Left lung (tissue), 10 donors: Measurements from ENCODE around the gene GYG1. TPM values are rescaled to one million over a fixed set of nuclear protein-coding genes. Genes with fewer than 3 reads are reported as not detected.
A peak's percentile ranks its signal among the peaks of the same experiment; 100 is the strongest.

Experiments
- ATAC-seq: fragments of 200-7000 bp; cut with Tn5 transposase; one replicate; pipeline ENCODE4 v1.9.1; 2020; ENCODE audit warnings: moderate library complexity
- DNase-seq, 4 donors: peaks; one replicate each; pipeline ENCODE4 v3.0.0-alpha.2; 2013 to 2020
- H3K27ac ChIP-seq, 2 donors: fragments of 200-600 bp; sonication (generic) in 1 of 2; one replicate each; pipeline versions ENCODE4 v1.5.0 to v1.8.0; 2020 to 2021
- H3K27me3 ChIP-seq, 2 donors: fragments of 200-600 bp; sonication (generic) in 1 of 2; one replicate each; pipeline versions ENCODE4 v1.5.0 to v1.8.0; 2020 to 2021
- H3K36me3 ChIP-seq, 2 donors: fragments of 200-600 bp; sonication (generic) in 1 of 2; one replicate each; pipeline versions ENCODE4 v1.5.0 to v1.8.0; 2020 to 2021
- H3K4me1 ChIP-seq, 2 donors: fragments of 200-600 bp; one replicate each; pipeline ENCODE4 v1.8.0; 2021
- H3K4me3 ChIP-seq, 2 donors: fragments of 200-600 bp; sonication (generic) in 1 of 2; one replicate each; pipeline versions ENCODE4 v1.5.0 to v1.8.0; 2020 to 2021; ENCODE audit warnings: mild to moderate bottlenecking in 1 of 2
- H3K9me3 ChIP-seq, 2 donors: fragments of 200-600 bp; sonication (generic) in 1 of 2; one replicate each; pipeline versions ENCODE4 v1.5.0 to v1.8.0; 2020 to 2021
- CTCF ChIP-seq, 2 donors: fragments of 200-600 bp; sonication (generic) in 1 of 2; IDR thresholded peaks; one replicate each; pipeline versions ENCODE4 v1.5.0 to v1.8.0; 2021; ENCODE audit warnings: antibody characterized with exemption in 2 of 2
- intact Hi-C, 2 donors: fragments of 100-400 bp; cut with DNase I; formaldehyde crosslinking; loops; one replicate each; pipeline versions ENCODE4 v1.11.2 to v1.14.2; 2022
- polyA plus RNA-seq, 6 donors: library from polyadenylated mRNA; unstranded; fragments of 120-200 nt; gene quantifications; one replicate each; pipeline ENCODE4 v1.2.1, GENCODE V29; 2013; ENCODE audit not compliant: insufficient read length in 6 of 6
- total RNA-seq, 2 donors: library from RNA; stranded (reverse); fragmentation: NEBNext Ultra II Directional; extraction: Animal tissue kit (Norgen Biotek cat#: 25700); gene quantifications; one replicate each; pipeline ENCODE4 v1.2.1, GENCODE V29; 2021
- donor health status: DM: no; HTN: yes; CAD: no.
- donor health status: DM: no; HTN: no; CAD: no.

GYG1 gene
- total and polyA plus RNA-seq, 8 donors: 43.9 to 202 (median 163) TPM

- H3K4me1 ChIP-seq: no peaks in the 10 kb centered on the region
- DNase-seq: peak in 3 of 4 donors; percentile 35 to 87 (median 73)
- intact Hi-C loops: no loop called here
Measured at GRCh38 chr3:148955544-148956346, 35.6 kb upstream of the GYG1 start.

GRCh38 chr3:148957586-148957985 lies 33.8 kb upstream of the GYG1 start:
- H3K4me1 ChIP-seq: no peaks in the 10 kb centered on the region

More at GRCh38 chr3:148955544-148956346, 35.6 kb upstream of the GYG1 start:
- Histone ChIP-seq H3K9me3 (no peaks in the 10 kb centered on the region), H3K36me3 (no peaks in the 10 kb centered on the region), H3K27me3 (no peaks in the 10 kb centered on the region), H3K27ac (no peak overlapping the region), H3K4me3 (no peak overlapping the region)
- ATAC-seq: peak; percentile 84
- TF ChIP-seq CTCF (IDR thresholded peaks at IDR 0.05): peak; percentile 30 to 47

GRCh38 chr3:148958696-148959095 lies 32.6 kb upstream of the GYG1 start:
- Histone ChIP-seq H3K27me3 (no peaks in the 10 kb centered on the region), H3K36me3 (no peaks in the 10 kb centered on the region), H3K27ac (no peak overlapping the region), H3K9me3 (no peaks in the 10 kb centered on the region), H3K4me3 (no peak overlapping the region), H3K4me1 (no peaks in the 10 kb centered on the region)
- intact Hi-C loops: no loop called here
- no peak for DNase-seq
- ATAC-seq: no peak
- TF ChIP-seq CTCF (IDR thresholded peaks at IDR 0.05): no peak

More at GRCh38 chr3:148957586-148957985, 33.8 kb upstream of the GYG1 start:
- H3K27me3 ChIP-seq: no peaks in the 10 kb centered on the region
- DNase-seq (no peak), ATAC-seq (no peak)
- no peak overlapping the region for H3K4me3 ChIP-seq
- intact Hi-C loops: no loop called here
- TF ChIP-seq CTCF (IDR thresholded peaks at IDR 0.05): no peak
- no peaks in the 10 kb centered on the region for H3K9me3 ChIP-seq
- no peaks in the 10 kb centered on the region for H3K36me3 ChIP-seq
- H3K27ac ChIP-seq: no peak overlapping the region

- no peak overlapping the region for H3K4me3 ChIP-seq
- no peak overlapping the region for H3K27ac ChIP-seq
- no peaks in the 10 kb centered on the region for H3K27me3 ChIP-seq
- no peaks in the 10 kb centered on the region for H3K36me3 ChIP-seq
- intact Hi-C loops: no loop called here
- ATAC-seq (peak; percentile 76), DNase-seq (no peak)
- TF ChIP-seq CTCF (IDR thresholded peaks at IDR 0.05): no peak
- no peaks in the 10 kb centered on the region for H3K4me1 ChIP-seq
- no peaks in the 10 kb centered on the region for H3K9me3 ChIP-seq
Measured at GRCh38 chr3:148962513-148962912, 28.8 kb upstream of the GYG1 start.

GRCh38 chr3:148964809-148965208 lies 26.5 kb upstream of the GYG1 start:
- H3K36me3 ChIP-seq: no peaks in the 10 kb centered on the region

More at GRCh38 chr3:148964809-148965208, 26.5 kb upstream of the GYG1 start:
- no peak for TF ChIP-seq CTCF (IDR thresholded peaks at IDR 0.05)
- no peak for ATAC-seq
- no peak overlapping the region for H3K27ac ChIP-seq
- H3K4me3 ChIP-seq: no peak overlapping the region
- H3K27me3 ChIP-seq: no peaks in the 10 kb centered on the region
- DNase-seq: no peak
- no peaks in the 10 kb centered on the region for H3K4me1 ChIP-seq
- no peaks in the 10 kb centered on the region for H3K9me3 ChIP-seq
- intact Hi-C loops: no loop called here
